NCI-H446 (cell line): ENCODE data around the gene TSPYL4.
"Not testable (repeated sequence)": the region's sequence is repeated elsewhere in the genome, so short reads cannot be mapped to it uniquely, and the experiment has no call there.

Experiments
- DNase-seq, 2 experiments: peaks; one replicate each; lab custom pipeline; 2025; lab: John Stamatoyannopoulos, UW

The TSPYL4 gene

GRCh38 chr6:116253505-116254296 is at the start of gene TSPYL4:
TSS of gene TSPYL4 (minus strand) at chr6:116254075. CDS start at chr6:116254008, 67 bp downstream.
- DNase-seq, result peak; percentile 87 to 92

- no peak for DNase-seq
Observed at GRCh38 chr6:116301104-116301503, 47.2 kb upstream of the TSPYL4 start.

- DNase-seq, result no peak
Observed at GRCh38 chr6:116300566-116300965, 46.7 kb upstream of the TSPYL4 start.

DNA sequence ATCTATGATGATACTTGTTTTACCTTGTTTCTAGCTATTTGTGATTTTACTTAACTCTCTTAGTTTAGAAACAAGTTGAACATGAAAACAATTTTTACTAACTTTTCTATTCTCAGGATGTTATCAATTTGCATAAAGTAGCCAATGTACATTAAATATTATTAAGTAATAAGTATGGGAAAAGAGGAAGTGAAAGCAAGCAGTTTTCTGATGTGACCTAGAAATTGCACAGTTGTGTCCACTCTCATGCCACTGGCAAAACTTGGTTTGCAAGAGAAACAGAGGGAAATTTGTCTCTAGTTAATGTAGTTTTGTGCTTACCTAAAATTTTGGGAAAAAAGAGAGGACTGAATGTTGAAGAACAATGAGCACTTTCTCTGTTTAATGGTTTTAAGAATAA is 45.1 kb upstream of the TSPYL4 start:
- DNase-seq, result no peak

DNA sequence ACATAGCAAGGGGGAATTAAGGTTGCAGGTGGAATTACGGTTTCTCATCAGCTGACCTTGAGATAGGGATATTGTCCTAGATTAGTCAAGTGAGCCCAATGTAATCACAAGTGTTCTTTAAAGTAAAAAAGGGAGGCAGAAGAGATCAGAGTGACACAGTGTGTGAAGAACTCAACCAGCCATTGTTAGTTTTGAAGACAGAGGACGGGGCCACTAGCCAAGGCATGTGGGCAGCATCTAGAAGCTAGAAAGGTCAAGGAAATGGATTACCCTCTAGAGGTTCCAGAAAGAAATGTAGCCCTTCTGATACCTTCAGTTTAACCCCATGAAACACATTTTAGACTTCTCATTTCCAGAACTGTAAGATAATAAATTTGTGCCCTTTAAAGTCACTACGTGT is 44.4 kb upstream of the TSPYL4 start:
- DNase-seq, result no peak

- no peak for DNase-seq
Observed at GRCh38 chr6:116292553-116292952, 38.7 kb upstream of the TSPYL4 start.

DNA sequence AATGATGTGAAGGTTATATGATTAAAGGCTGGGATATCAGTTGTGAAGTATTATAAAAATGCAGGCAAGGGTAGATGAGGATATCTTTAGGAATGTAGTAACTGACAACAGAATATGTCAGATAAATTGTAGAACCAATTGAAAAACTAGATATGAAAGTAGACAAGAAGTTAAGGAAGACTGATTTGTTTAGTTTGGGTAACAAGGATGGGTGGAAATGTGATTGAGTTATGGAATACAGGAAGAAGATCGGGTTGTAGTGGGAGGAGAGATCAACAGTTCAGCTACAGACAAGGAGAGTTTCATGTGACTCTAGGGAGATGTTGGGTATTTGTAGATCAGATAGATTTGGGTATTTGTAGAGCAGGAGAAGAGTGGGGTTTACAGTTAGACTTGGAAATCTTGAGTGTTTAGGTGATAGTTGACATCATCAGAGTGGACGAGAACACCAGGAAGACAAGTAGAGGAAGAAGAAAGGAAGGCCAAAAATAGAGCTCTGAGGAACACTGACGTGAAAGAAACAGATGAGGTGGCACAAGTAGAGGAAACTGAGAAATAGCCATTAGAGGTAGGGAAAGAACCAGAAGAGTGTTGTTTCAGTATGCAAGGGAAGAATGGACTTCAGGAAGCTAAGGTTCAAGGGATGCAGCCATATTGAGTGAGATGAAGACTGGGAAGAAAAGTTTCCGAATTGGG is 38.0 kb upstream of the TSPYL4 start:
- DNase-seq, result no peak

DNA sequence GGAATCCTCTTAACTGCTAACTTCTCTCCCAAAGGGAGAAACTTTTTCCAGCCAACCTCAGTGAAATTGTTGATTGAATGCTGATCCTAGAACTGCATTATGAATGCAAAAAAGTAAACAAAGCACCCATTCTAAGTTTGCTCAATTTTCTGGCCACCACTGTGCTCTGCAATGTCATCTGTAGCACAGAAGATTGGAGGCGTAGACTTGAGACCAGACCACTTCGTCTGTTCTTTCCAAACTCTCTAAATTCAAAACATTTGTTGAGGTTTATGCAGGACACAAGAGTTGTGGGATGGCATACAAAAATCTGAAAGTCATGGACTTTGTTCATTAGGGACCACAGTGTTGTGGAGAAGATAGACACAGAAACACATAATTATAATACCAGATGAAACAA is 36.9 kb upstream of the TSPYL4 start:
- no peak for DNase-seq

DNA sequence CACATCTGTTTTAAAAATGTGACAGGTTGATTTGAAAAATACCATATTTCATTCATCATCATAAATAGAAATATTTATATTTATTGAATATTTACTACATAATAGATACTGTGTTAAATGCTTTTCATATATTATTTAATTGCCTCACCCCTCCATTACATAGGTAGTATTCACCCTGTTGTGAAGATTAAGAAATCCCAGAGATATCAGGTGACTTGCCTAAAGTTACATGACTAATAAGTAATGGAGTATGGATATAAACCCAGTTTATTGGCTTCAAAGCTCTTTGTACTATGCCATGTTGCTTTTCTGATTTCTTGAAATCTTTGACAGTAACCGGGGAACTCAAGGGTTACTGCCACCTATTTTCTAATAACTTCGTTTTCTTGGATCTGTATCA is 36.0 kb upstream of the TSPYL4 start:
- DNase-seq, result no peak

- DNase-seq, result peak; percentile 2 to 48
Observed at GRCh38 chr6:116287689-116288282, 33.9 kb upstream of the TSPYL4 start.

DNA sequence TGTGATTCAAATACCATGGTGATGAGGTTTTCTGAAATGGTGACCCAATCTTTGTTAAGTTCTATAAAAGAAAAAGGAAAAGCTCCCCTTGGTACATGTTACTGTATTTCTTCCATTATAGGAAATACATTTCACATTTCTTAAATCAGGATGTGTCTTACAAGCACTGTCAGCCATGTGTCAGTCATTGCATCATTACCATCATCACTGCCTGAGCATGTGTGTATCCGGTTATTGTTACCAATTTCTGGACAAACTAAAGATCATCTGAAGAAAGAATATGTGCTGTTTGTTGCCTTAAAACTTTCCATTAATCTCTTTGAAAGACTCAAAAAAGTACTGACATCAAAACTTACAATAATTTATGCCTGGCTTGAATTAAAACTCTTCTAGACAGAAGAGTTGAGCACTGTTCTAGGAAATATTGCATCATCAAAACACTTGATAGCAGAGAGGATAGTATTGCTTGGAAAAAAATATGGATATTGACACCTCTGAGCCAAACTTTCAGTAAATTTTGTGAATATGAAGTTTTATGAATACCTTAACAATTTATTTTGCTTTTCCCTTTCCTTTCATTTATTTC is 33.0 kb upstream of the TSPYL4 start:
- DNase-seq, result no peak

DNA sequence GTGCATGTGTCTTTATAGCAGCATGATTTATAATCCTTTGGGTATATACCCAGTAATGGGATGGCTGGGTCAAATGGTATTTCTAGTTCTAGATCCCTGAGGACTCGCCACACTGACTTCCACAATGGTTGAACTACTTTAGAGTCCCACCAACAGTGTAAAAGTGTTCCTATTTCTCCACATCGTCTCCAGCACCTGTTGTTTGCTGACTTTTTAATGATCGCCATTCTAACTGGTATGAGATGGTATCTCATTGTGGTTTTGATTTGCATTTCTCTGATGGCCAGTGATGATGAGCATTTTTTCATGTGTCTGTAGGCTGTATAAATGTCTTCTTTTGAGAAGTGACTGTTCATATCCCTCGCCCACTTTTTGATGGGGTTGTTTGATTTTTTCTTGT is 31.1 kb upstream of the TSPYL4 start:
- not testable (repeated sequence) for DNase-seq

GRCh38 chr6:116283191-116283590 is 29.3 kb upstream of the TSPYL4 start:
- DNase-seq, result no peak

DNA sequence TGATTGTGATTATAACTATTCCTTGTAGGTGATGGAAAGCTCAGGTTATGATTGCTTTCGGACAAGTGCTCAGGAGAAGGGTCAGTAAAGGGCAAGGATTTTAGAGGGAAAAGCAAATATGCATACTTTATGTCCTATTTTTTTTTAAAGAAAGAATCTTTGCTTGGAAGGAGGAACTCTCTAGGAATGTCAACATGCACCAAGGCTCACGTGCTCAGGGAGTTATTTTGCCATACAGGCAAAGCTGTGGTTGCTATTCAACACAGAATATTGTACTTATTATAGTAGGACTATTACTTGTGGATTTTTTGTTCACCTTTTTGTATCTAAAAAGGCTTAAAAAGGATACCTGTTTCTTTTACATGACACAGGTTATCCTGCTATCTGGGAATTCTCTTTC is 28.8 kb upstream of the TSPYL4 start:
- DNase-seq, result no peak

DNA sequence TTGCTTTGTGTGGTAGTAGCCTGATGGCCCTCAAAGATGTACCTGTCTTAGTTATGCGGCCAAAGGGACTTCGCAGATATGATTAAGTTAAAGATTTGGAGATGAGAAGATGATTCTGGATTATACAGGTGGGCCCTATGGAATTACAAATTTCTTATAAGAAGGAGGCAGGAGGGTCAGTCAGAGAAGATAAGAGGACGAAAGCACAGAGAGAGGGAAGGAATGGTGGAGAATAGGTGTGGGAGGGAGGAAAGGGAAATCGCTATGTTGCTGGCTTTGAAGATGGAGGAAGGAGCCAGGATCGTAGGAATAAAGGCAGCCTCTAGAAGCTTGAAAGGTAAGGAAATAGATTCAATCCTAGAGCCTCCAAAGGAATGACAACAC is 27.1 kb upstream of the TSPYL4 start:
- no peak for DNase-seq

DNA sequence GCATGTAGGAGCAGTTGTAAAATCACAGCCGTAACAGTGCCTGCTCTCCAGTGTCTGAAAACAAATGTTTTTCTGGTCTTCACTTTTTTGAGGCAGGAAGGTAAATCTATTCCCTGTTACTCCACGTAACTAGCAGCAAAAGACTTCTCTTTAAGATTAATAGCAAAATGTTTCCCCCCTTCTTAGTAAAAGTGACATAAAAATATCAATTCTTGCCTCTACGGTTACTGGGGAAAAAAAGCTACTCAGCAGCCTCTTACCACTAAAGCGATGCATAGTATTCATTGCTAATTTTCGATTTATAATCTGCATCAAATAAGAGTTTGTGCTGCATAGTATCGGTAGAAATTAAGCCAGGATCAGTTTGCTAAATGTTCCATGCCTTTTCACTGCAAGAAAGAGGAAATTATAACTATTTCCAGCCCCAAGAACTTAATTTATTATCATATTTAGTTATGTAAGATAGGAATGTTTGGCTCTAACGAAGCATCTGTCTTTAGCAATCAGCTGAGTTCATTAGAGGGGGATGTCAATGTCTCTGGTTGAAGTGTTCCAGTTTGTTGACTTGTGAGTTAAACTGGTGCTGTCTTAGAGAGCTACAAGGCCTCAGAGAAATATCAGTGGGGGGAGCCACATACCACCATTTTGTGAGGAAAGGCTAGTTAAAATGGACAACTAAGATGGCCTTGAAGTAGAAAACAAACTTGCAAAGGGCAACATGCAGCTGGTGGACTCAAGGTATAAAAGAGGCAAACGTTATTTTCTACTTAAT is 26.5 kb upstream of the TSPYL4 start:
- no peak for DNase-seq

- peak; percentile 84 to 95 for DNase-seq
Observed at GRCh38 chr6:116279232-116280160, 25.6 kb upstream of the TSPYL4 start, which contains the start of gene TSPYL1. TSS of gene TSPYL1 (minus strand) at chr6:116279930. CDS start at chr6:116279830, 100 bp downstream.

- DNase-seq, result no peak
Observed at GRCh38 chr6:116278854-116279231, 25.0 kb upstream of the TSPYL4 start.

DNA sequence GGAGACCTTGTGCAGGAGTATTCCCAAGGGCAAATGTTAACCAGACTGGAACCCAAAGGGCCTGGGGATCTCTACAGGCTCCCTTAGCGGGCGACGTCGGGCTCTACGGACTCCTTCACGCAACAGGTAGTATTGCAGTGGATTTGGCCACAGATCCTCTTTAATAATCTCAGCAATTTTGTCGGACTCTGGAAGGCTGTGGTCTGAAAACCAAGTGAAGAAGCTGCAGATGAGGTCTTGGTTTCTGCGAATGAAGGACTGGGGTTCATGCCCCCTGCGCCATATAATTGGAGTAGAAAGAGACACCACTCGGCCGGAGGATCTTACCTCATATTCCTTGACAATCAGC is 24.6 kb upstream of the TSPYL4 start:
- no peak for DNase-seq

GRCh38 chr6:116277124-116277523 is 23.2 kb upstream of the TSPYL4 start:
- no peak for DNase-seq

- no peak for DNase-seq
Observed at GRCh38 chr6:116271149-116271708, 17.4 kb upstream of the TSPYL4 start.
